K562 (cell line): ENCODE results near the gene KNCN. TPM values are rescaled to one million over a fixed set of nuclear protein-coding genes. Genes with fewer than 3 reads are reported as not detected.

ENCODE experiments used
- CREB1 ChIP-seq, 2 experiments: sonication (generic) in 1 of 2; formaldehyde crosslinking in 1 of 2; IDR thresholded peaks; 2 replicates each; pipeline versions ENCODE4 v1.6.1 to v1.8.0; 2012 to 2022; ENCODE audit warnings: inconsistent platforms in 1 of 2, mild to moderate bottlenecking in 1 of 2, missing genetic modification reagents in 1 of 2, moderate library complexity in 1 of 2
- GABPB1 ChIP-seq: sonication (generic); formaldehyde crosslinking; IDR thresholded peaks from 2 replicates; pipeline ENCODE4 v1.8.0; 2022; ENCODE audit warnings: mild to moderate bottlenecking, missing genetic modification reagents
- KDM4B ChIP-seq, 2 experiments: fragments of 450-650 bp in 1 of 2; sonication (generic) in 1 of 2; IDR thresholded peaks; 2 replicates each; pipeline ENCODE4 v1.6.1; 2016 to 2017; ENCODE audit warnings: borderline replicate concordance in 2 of 2, antibody characterized with exemption in 1 of 2, low read depth in 1 of 2, mild to moderate bottlenecking in 1 of 2
- MBD1 ChIP-seq: fragments of 250-450 bp; sonication (Bioruptor Pico); IDR thresholded peaks from 2 replicates; pipeline ENCODE4 v1.8.0; 2022; ENCODE audit warnings: inconsistent platforms
- MNT ChIP-seq, 2 experiments: fragments of 450-650 bp; conservative IDR thresholded peaks; 2 replicates each; pipeline ENCODE4 v1.6.1; 2017; ENCODE audit warnings: mild to moderate bottlenecking in 2 of 2, moderate library complexity in 2 of 2
- NCOR1 ChIP-seq: fragments of 450-650 bp; IDR thresholded peaks from 2 replicates; pipeline ENCODE4 v1.6.1; 2016; ENCODE audit warnings: mild to moderate bottlenecking, moderate library complexity
- SMARCA5 ChIP-seq: fragments of 450-650 bp; IDR thresholded peaks from 2 replicates; pipeline ENCODE4 v1.6.1; 2016
- TEAD2 ChIP-seq: fragments of 450-650 bp; IDR thresholded peaks from 2 replicates; pipeline ENCODE4 v1.6.1; 2016; ENCODE audit warnings: missing genetic modification characterization, control low read depth, missing compliant biosample characterization
- ZHX1 ChIP-seq: fragments of 150-350 bp; conservative IDR thresholded peaks from 2 replicates; pipeline ENCODE4 v1.6.1; 2014; ENCODE audit warnings: low read length
- ZKSCAN8 ChIP-seq: fragments of 200-800 bp; sonication (Bioruptor generic); IDR thresholded peaks from 2 replicates; pipeline ENCODE4 v1.6.1; 2016; ENCODE audit warnings: missing genetic modification characterization, missing compliant biosample characterization
- polyA plus RNA-seq, 8 experiments: library from polyadenylated mRNA; depleted of rRNA in 4 of 8; stranded (reverse) in 5 of 8; unstranded in 3 of 8; fragments of >200 nt; fragmentation: Nextera tagmentation in 2 of 8; fragmentation: Illumina TruSeq in 1 of 8; extraction: Ambion mirVana in 2 of 8; extraction: Trizol in 1 of 8; gene quantifications; 2 replicates each; pipeline versions ENCODE4 v1.2.1 to v1.2.3, GENCODE V29; 2011 to 2014; ENCODE audit warnings: inconsistent platforms in 1 of 8, missing spikeins in 1 of 8
- total RNA-seq, 7 experiments: library from RNA; depleted of rRNA in 6 of 7; stranded (reverse); fragments of >200 nt in 6 of 7; fragmentation: Illumina TruSeq in 2 of 7; extraction: Trizol in 2 of 7; gene quantifications; 2 replicates each; pipeline versions ENCODE4 v1.2.1 to v1.2.3, GENCODE V29; 2011 to 2021; ENCODE audit warnings: low replicate concordance in 1 of 7
- TF ChIP-seq, protein P1 (sequence below), 2 experiments: fragments of 450-650 bp in 1 of 2; sonication (generic) in 1 of 2; formaldehyde crosslinking; conservative IDR thresholded peaks; 2 replicates each; pipeline versions ENCODE4 v1.4.0 to v1.8.1; 2020 to 2022; ENCODE audit warnings: mild to moderate bottlenecking in 1 of 2, missing genetic modification reagents in 1 of 2
- TF ChIP-seq, protein P2 (sequence below): fragments of 250-450 bp; sonication (Bioruptor Pico); IDR thresholded peaks from 2 replicates; pipeline ENCODE4 v1.5.0; 2022; ENCODE audit warnings: mild to moderate bottlenecking
- TF ChIP-seq, protein P3 (sequence below): fragments of 450-650 bp; IDR thresholded peaks from 2 replicates; pipeline ENCODE4 v1.7.1; 2018; ENCODE audit warnings: mild to moderate bottlenecking, low read depth; ENCODE audit not compliant: partially characterized antibody

KNCN gene
- total and polyA plus RNA-seq, 9 of the 15 experiments (the other 6 are each of a cell fraction or from before 2014, with no cell fraction given): not detected

DNA sequence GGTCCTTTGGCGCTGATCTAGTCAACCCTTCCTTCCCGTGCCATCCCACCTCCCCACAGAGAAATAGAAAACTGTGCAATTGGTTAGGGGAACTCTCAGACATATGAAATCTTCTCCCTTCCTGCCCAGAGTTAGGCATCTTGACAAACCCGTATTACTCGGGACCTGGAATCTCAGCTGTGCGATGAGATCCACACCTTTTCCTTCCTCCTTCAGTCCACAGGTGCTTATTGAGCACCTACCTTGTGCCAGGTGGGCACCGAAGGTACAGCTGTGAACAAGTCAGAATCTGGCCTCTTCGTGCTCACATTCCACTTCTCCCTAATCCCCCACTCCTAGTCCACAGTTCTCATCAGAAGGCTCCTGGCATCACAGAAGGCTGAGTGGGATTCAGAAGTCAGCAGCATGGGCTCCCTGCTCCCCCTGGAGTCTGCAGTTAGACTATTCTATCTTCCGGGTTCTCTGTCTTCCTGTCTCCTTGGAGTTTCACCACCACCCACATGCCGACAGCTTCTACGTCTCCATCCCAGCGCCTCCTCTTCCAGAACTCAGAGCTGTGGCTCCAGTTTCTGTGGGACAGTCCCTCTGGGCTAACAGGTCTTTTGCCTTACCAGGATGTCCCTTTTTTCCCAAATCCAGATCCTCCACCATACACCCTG, 23.0 kb downstream of the KNCN start (continued):
- TF ChIP-seq ZHX1: no peak
- TF ChIP-seq TEAD2: no peak
- TF ChIP-seq, protein P1, sequence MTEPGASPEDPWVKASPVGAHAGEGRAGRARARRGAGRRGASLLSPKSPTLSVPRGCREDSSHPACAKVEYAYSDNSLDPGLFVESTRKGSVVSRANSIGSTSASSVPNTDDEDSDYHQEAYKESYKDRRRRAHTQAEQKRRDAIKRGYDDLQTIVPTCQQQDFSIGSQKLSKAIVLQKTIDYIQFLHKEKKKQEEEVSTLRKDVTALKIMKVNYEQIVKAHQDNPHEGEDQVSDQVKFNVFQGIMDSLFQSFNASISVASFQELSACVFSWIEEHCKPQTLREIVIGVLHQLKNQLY (CRISPR knock-in tag; conservative IDR thresholded peaks at IDR 0.05): no peak
- TF ChIP-seq, protein P2, sequence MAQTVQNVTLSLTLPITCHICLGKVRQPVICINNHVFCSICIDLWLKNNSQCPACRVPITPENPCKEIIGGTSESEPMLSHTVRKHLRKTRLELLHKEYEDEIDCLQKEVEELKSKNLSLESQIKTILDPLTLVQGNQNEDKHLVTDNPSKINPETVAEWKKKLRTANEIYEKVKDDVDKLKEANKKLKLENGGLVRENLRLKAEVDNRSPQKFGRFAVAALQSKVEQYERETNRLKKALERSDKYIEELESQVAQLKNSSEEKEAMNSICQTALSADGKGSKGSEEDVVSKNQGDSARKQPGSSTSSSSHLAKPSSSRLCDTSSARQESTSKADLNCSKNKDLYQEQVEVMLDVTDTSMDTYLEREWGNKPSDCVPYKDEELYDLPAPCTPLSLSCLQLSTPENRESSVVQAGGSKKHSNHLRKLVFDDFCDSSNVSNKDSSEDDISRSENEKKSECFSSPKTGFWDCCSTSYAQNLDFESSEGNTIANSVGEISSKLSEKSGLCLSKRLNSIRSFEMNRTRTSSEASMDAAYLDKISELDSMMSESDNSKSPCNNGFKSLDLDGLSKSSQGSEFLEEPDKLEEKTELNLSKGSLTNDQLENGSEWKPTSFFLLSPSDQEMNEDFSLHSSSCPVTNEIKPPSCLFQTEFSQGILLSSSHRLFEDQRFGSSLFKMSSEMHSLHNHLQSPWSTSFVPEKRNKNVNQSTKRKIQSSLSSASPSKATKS: no peak
- no peak for TF ChIP-seq MNT (conservative IDR thresholded peaks at IDR 0.05)
- TF ChIP-seq NCOR1: no peak
- no peak for TF ChIP-seq SMARCA5
- TF ChIP-seq ZKSCAN8 (CRISPR knock-in tag): 0 out of 2 replicates have a peak, but pooled peaks have one; percentile 14
- TF ChIP-seq, protein P3, sequence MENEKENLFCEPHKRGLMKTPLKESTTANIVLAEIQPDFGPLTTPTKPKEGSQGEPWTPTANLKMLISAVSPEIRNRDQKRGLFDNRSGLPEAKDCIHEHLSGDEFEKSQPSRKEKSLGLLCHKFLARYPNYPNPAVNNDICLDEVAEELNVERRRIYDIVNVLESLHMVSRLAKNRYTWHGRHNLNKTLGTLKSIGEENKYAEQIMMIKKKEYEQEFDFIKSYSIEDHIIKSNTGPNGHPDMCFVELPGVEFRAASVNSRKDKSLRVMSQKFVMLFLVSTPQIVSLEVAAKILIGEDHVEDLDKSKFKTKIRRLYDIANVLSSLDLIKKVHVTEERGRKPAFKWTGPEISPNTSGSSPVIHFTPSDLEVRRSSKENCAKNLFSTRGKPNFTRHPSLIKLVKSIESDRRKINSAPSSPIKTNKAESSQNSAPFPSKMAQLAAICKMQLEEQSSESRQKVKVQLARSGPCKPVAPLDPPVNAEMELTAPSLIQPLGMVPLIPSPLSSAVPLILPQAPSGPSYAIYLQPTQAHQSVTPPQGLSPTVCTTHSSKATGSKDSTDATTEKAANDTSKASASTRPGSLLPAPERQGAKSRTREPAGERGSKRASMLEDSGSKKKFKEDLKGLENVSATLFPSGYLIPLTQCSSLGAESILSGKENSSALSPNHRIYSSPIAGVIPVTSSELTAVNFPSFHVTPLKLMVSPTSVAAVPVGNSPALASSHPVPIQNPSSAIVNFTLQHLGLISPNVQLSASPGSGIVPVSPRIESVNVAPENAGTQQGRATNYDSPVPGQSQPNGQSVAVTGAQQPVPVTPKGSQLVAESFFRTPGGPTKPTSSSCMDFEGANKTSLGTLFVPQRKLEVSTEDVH: no peak
- 0 out of 4 replicates have a peak, but pooled peaks of 1 of the 2 experiments have one; percentile 4 for TF ChIP-seq KDM4B (IDR thresholded peaks at IDR 0.05; ENCODE audit: borderline replicate concordance in 2 of 2, low read depth in 1 of 2)
- TF ChIP-seq CREB1 (IDR thresholded peaks at IDR 0.05): no peak
- TF ChIP-seq CREB1 (CRISPR knock-in tag; IDR thresholded peaks at IDR 0.05): 0 out of 2 replicates have a peak, but pooled peaks have one; percentile 1
- peak; percentile 14; the same call in 1 of the 2 replicates for TF ChIP-seq GABPB1 (CRISPR knock-in tag)
- no peak for TF ChIP-seq MBD1
